Uterus (tissue), 4 donors: ENCODE results near the gene SLC43A3. TPM values are rescaled to one million over a fixed set of nuclear protein-coding genes. Genes with fewer than 3 reads are reported as not detected.

Experiments used
- DNase-seq, 2 donors: peaks; one replicate each; pipeline ENCODE4 v3.0.0-alpha.2; 2019 to 2020
- H3K27ac ChIP-seq, 2 donors: fragments of 200-600 bp; sonication (generic); 1 replicate in 1 of 2; 2 replicates in 1 of 2; pipeline ENCODE4 v1.5.1; 2016 to 2018
- H3K27me3 ChIP-seq, 2 donors: fragments of 200-600 bp; sonication (generic); one replicate each; pipeline ENCODE4 v1.5.1; 2018 to 2019; ENCODE audit warnings: control low read depth in 1 of 2
- H3K36me3 ChIP-seq, 2 donors: fragments of 200-600 bp; sonication (generic); one replicate each; pipeline ENCODE4 v1.5.1; 2019; ENCODE audit warnings: control low read depth in 1 of 2
- H3K4me1 ChIP-seq, 2 donors: fragments of 200-600 bp; sonication (generic); one replicate each; pipeline ENCODE4 v1.5.1; 2018 to 2019; ENCODE audit warnings: control low read depth in 1 of 2
- H3K4me3 ChIP-seq, 2 donors: fragments of 200-600 bp; sonication (generic); 1 replicate in 1 of 2; 2 replicates in 1 of 2; pipeline ENCODE4 v1.5.1; 2018 to 2019; ENCODE audit warnings: mild to moderate bottlenecking in 1 of 2
- H3K9me3 ChIP-seq, 2 donors: fragments of 200-600 bp; sonication (generic); one replicate each; pipeline ENCODE4 v1.5.1; 2019; ENCODE audit warnings: control low read depth in 1 of 2
- CTCF ChIP-seq, 4 experiments: fragments of 200-600 bp in 2 of 4; fragments of 450-650 bp in 2 of 4; sonication (generic) in 2 of 4; IDR thresholded peaks; one replicate each; pipeline ENCODE4 v1.5.1; 2016 to 2019; ENCODE audit warnings: antibody characterized with exemption in 4 of 4, mild to moderate bottlenecking in 2 of 4, moderate library complexity in 1 of 4
- POLR2A ChIP-seq, 2 donors: fragments of 450-650 bp; IDR thresholded peaks; one replicate each; pipeline ENCODE4 v1.6.1; 2016; ENCODE audit warnings: antibody characterized with exemption in 2 of 2, mild to moderate bottlenecking in 1 of 2, moderate library complexity in 1 of 2
- intact Hi-C: fragments of 100-400 bp; cut with DNase I; formaldehyde crosslinking; loops from one replicate; pipeline ENCODE4 v1.15.1; 2023; ENCODE audit warnings: low total_unique reads
- total RNA-seq, 4 donors: library from RNA; depleted of rRNA in 3 of 4; stranded (reverse); fragments of >200 nt in 3 of 4; gene quantifications; one replicate each; pipeline versions ENCODE4 v1.1.0 to v1.2.4, GENCODE V29; 2014 to 2023
- donor health status: DM: yes; HTN: yes; CAD: no.

The SLC43A3 gene
- total RNA-seq, 4 donors from 2014 or later: 44.1 to 333 (median 102) TPM

GRCh38 chr11:57428643-57429042, 1.7 kb upstream of the SLC43A3 start:
- H3K4me3 ChIP-seq: no peak overlapping the region
- no peaks in the 10 kb centered on the region for H3K36me3 ChIP-seq
- DNase-seq: no peak
- peaks cover 0 to 25% of the 10 kb centered on the region in 2 donors for H3K4me1 ChIP-seq
- H3K27ac ChIP-seq: peak overlapping the region; percentile 94 to 98
- H3K9me3 ChIP-seq: no peaks in the 10 kb centered on the region
- no peaks in the 10 kb centered on the region for H3K27me3 ChIP-seq
- TF ChIP-seq CTCF (IDR thresholded peaks at IDR 0.05) (no peak), POLR2A (IDR thresholded peaks at IDR 0.05) (no peak)
- intact Hi-C loops: no loop called here

- Histone ChIP-seq H3K27me3 (no peaks in the 10 kb centered on the region), H3K4me1 (peaks cover 0 to 25% of the 10 kb centered on the region in 2 donors), H3K9me3 (no peaks in the 10 kb centered on the region), H3K36me3 (no peaks in the 10 kb centered on the region), H3K27ac (peak overlapping the region; percentile 94 to 98), H3K4me3 (peak overlapping the region; percentile 40 to 48)
- intact Hi-C loops: no loop called here
- TF ChIP-seq POLR2A (IDR thresholded peaks at IDR 0.05) (peak in 1 of 2 donors; percentile 24), CTCF (IDR thresholded peaks at IDR 0.05) (no peak)
- DNase-seq: peak; percentile 86 to 89
Observed at GRCh38 chr11:57427727-57428082, 784 bp upstream of the SLC43A3 start.

- H3K4me1 ChIP-seq: peaks cover 0 to 25% of the 10 kb centered on the region in 2 donors
- DNase-seq: no peak
- TF ChIP-seq CTCF (IDR thresholded peaks at IDR 0.05) (no peak), POLR2A (IDR thresholded peaks at IDR 0.05) (no peak)
- H3K9me3 ChIP-seq: no peaks in the 10 kb centered on the region
- peak overlapping the region; percentile 94 to 98 for H3K27ac ChIP-seq
- H3K36me3 ChIP-seq: no peaks in the 10 kb centered on the region
- peak overlapping the region; percentile 40 to 48 for H3K4me3 ChIP-seq
- intact Hi-C loops: no loop called here
- H3K27me3 ChIP-seq: no peaks in the 10 kb centered on the region
Observed at GRCh38 chr11:57426439-57426928, 437 bp downstream of the SLC43A3 start.

- H3K27me3 ChIP-seq: no peaks in the 10 kb centered on the region
- H3K36me3 ChIP-seq: no peaks in the 10 kb centered on the region
- intact Hi-C loops: no loop called here
- peak overlapping the region; percentile 40 to 48 for H3K4me3 ChIP-seq
- DNase-seq: peak; percentile 45 to 71
- H3K27ac ChIP-seq: peak overlapping the region; percentile 94 to 98
- TF ChIP-seq CTCF (IDR thresholded peaks at IDR 0.05): no peak
- no peak for TF ChIP-seq POLR2A (IDR thresholded peaks at IDR 0.05)
- H3K9me3 ChIP-seq: no peaks in the 10 kb centered on the region
- peaks cover 0 to 25% of the 10 kb centered on the region in 2 donors for H3K4me1 ChIP-seq
Observed at GRCh38 chr11:57425565-57426438, 1.1 kb downstream of the SLC43A3 start.
